ENCODE measurements around the gene ARSG. TPM values are rescaled to one million over a fixed set of nuclear protein-coding genes. Genes with fewer than 3 reads are reported as not detected.

ARSG gene
- polyA plus RNA-seq, 3 donors, result 15.5 to 19.3 (median 19.2) TPM

DNA sequence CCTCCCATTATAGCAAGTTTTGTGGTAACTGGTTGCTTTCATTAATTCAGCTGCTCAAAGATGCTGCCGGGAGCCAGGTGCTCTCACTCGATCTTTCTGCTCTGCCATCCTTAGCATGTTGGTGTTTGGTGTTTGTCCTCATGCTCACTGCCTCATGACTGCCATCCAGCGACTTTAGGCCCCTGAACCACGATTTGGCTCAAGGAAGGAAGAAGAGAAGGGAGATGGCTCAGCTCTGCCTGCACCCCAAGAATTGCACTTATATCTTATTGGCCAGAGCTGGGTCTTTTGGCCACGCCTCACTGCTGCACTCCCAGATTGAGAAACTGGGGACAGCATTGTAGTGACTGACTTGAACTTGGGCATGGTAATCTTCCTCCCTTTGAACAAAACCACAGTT, 52.7 kb downstream of the ARSG start:
- H3K27me3 Mint-ChIP-seq (ENCODE audit: low read depth in 3 of 3), result no peaks in the 10 kb centered on the region
- Histone ChIP-seq H4K20me1 (ENCODE audit: insufficient read depth, low read length) (no peaks in the 10 kb centered on the region), H3K27ac (ENCODE audit: low read depth in 1 of 2, low read length in 2 of 2) (peak overlapping the region; percentile 65 to 91), H2AFZ (ENCODE audit: insufficient read depth, low read depth, low read length, poor library complexity, severe bottlenecking) (peak overlapping the region; percentile 7), H3K4me3 (replicated peaks in 1 of 3; ENCODE audit: low read depth in 2 of 3, low read length in 3 of 3) (peak overlapping the region in 1 of 3 experiments; percentile 31), H3K9ac (ENCODE audit: insufficient read depth, low read length, poor library complexity, severe bottlenecking) (no peak overlapping the region), H3K27me3 (ENCODE audit: control insufficient read depth in 2 of 2, insufficient read depth in 2 of 2, low read length in 2 of 2) (no peaks in the 10 kb centered on the region), H3K9me3 (replicated peaks in 1 of 2; ENCODE audit: control insufficient read depth in 1 of 2, insufficient read depth in 1 of 2, low read length in 2 of 2) (no peaks in the 10 kb centered on the region), H3K4me1 (ENCODE audit: control insufficient read depth in 1 of 2, insufficient read depth in 2 of 2, low read length in 2 of 2) (peaks cover 65 to 67% of the 10 kb centered on the region in 2 donors), H3K4me2 (replicated peaks; ENCODE audit: extremely low read depth, low read length, poor library complexity, severe bottlenecking) (peak overlapping the region; percentile 30), H3K36me3 (replicated peaks in 1 of 2; ENCODE audit: control insufficient read depth in 1 of 2, insufficient read depth in 2 of 2, low read length in 2 of 2) (no peaks in the 10 kb centered on the region), H3K79me2 (ENCODE audit: insufficient read depth, low read length) (no peaks in the 10 kb centered on the region)
- H3K4me3 Mint-ChIP-seq, result peak overlapping the region; percentile 18 to 20
- H3K9me3 Mint-ChIP-seq, result peaks cover 0 to 5% (median 0%) of the 10 kb centered on the region in 7 donors
- H3K36me3 Mint-ChIP-seq, result peaks cover 10 to 15% of the 10 kb centered on the region in 2 donors
- peak; percentile 54 to 75 (median 64) for DNase-seq
- intact Hi-C loops (cut with micrococcal nuclease), result no loop called here
- peaks cover 60% of the 10 kb centered on the region for H3K4me1 Mint-ChIP-seq
- TF ChIP-seq, protein P1, sequence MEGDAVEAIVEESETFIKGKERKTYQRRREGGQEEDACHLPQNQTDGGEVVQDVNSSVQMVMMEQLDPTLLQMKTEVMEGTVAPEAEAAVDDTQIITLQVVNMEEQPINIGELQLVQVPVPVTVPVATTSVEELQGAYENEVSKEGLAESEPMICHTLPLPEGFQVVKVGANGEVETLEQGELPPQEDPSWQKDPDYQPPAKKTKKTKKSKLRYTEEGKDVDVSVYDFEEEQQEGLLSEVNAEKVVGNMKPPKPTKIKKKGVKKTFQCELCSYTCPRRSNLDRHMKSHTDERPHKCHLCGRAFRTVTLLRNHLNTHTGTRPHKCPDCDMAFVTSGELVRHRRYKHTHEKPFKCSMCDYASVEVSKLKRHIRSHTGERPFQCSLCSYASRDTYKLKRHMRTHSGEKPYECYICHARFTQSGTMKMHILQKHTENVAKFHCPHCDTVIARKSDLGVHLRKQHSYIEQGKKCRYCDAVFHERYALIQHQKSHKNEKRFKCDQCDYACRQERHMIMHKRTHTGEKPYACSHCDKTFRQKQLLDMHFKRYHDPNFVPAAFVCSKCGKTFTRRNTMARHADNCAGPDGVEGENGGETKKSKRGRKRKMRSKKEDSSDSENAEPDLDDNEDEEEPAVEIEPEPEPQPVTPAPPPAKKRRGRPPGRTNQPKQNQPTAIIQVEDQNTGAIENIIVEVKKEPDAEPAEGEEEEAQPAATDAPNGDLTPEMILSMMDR (IDR thresholded peaks at IDR 0.05), result no peak
- 20% methylated on average over 1 of the region's 5 CpGs for WGBS (ENCODE audit: insufficient coverage)
- H3K27ac Mint-ChIP-seq, result peak overlapping the region; percentile 84 to 94 (median 88)

DNA sequence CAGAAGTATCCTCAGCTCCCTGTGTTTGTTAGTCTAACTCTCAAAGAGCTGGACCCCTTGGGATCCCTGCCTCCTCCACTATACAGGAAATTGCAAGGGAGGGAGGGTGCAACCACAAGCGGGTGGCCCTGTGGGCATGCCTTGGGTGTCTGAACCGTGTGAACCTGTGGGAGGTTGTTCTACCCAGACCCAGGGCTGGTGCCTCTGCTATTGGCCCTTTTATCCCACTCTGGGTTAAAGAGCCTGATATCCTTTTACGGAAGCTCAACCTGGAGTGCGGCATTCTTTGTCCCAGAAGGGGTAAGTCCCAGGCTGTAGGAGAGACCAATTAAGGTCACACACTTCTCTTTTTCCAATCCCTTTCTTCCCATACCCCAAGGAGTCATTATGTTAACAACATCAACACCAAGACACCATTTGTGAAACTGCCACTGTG, 53.4 kb downstream of the ARSG start:
- Histone ChIP-seq H3K9ac (ENCODE audit: insufficient read depth, low read length, poor library complexity, severe bottlenecking) (peak overlapping the region; percentile 16), H3K4me2 (replicated peaks; ENCODE audit: extremely low read depth, low read length, poor library complexity, severe bottlenecking) (peak overlapping the region; percentile 30), H2AFZ (ENCODE audit: insufficient read depth, low read depth, low read length, poor library complexity, severe bottlenecking) (no peak overlapping the region), H3K79me2 (ENCODE audit: insufficient read depth, low read length) (no peaks in the 10 kb centered on the region), H3K27me3 (ENCODE audit: control insufficient read depth in 2 of 2, insufficient read depth in 2 of 2, low read length in 2 of 2) (no peaks in the 10 kb centered on the region), H3K4me1 (ENCODE audit: control insufficient read depth in 1 of 2, insufficient read depth in 2 of 2, low read length in 2 of 2) (peaks cover 70 to 73% of the 10 kb centered on the region in 2 donors), H3K27ac (ENCODE audit: low read depth in 1 of 2, low read length in 2 of 2) (peak overlapping the region; percentile 65 to 91), H4K20me1 (ENCODE audit: insufficient read depth, low read length) (no peaks in the 10 kb centered on the region), H3K4me3 (replicated peaks in 1 of 3; ENCODE audit: low read depth in 2 of 3, low read length in 3 of 3) (peak overlapping the region in 1 of 3 experiments; percentile 31), H3K9me3 (replicated peaks in 1 of 2; ENCODE audit: control insufficient read depth in 1 of 2, insufficient read depth in 1 of 2, low read length in 2 of 2) (no peaks in the 10 kb centered on the region), H3K36me3 (replicated peaks in 1 of 2; ENCODE audit: control insufficient read depth in 1 of 2, insufficient read depth in 2 of 2, low read length in 2 of 2) (no peaks in the 10 kb centered on the region)
- no CpG with 5 or more reads among the region's 4 CpGs for WGBS (ENCODE audit: insufficient coverage)
- intact Hi-C loops (cut with micrococcal nuclease), result loop anchor here in 1 of 2 donors (5.0 kb wide), 1 partner anchor 32 kb away; no protein-coding TSS in a partner anchor
- Mint-ChIP-seq H3K4me3 (peak overlapping the region in 1 of 2 donors; percentile 31), H3K27me3 (ENCODE audit: low read depth in 3 of 3) (no peaks in the 10 kb centered on the region), H3K27ac (peak overlapping the region; percentile 84 to 94 (median 88)), H3K9me3 (peaks cover 0 to 5% (median 0%) of the 10 kb centered on the region in 7 donors), H3K4me1 (peaks cover 66% of the 10 kb centered on the region), H3K36me3 (peaks cover 12 to 20% of the 10 kb centered on the region in 2 donors)
- DNase-seq, result peak; percentile 37 to 51 (median 45)
- TF ChIP-seq, protein P1 (IDR thresholded peaks at IDR 0.05), result no peak
